ENCODE measurements around the gene PPM1B. TPM values are rescaled to one million over a fixed set of nuclear protein-coding genes. Genes with fewer than 3 reads are reported as not detected.
A peak's percentile ranks its signal among the peaks of the same experiment; 100 is the strongest.

The PPM1B gene
- total and polyA plus RNA-seq, 2 experiments from 2014 or later: 112 to 134 TPM

- ATAC-seq (no peak), DNase-seq (ENCODE audit: low spot score) (no peak)
- no peaks in the 10 kb centered on the region for H3F3A ChIP-seq (replicated peaks; ENCODE audit: low read depth)
- H3K9me2 ChIP-seq (ENCODE audit: insufficient read depth): no peaks in the 10 kb centered on the region
- Mint-ChIP-seq H3K27me3 (ENCODE audit: insufficient read depth, low read depth, poor library complexity) (peaks cover 8% of the 10 kb centered on the region), H3K4me1 (peaks cover 51% of the 10 kb centered on the region), H3K9me3 (peaks cover 3% of the 10 kb centered on the region; the same call in 1 of the 3 replicates), H3K27ac (peak overlapping the region; percentile 28; the same call in 1 of the 2 replicates), H3K36me3 (ENCODE audit: low read depth) (peaks cover 7% of the 10 kb centered on the region), H3K4me3 (no peak overlapping the region)
- no peaks in the 10 kb centered on the region for H3K79me2 ChIP-seq (replicated peaks; ENCODE audit: insufficient read depth)
- no peak overlapping the region for H3K4me3 ChIP-seq
- H2AFZ ChIP-seq: no peak overlapping the region
- TF ChIP-seq CTCF (conservative IDR thresholded peaks at IDR 0.05; ENCODE audit: low read depth in 2 of 2): no peak
- TF ChIP-seq EZH2 (IDR thresholded peaks at IDR 0.05; ENCODE audit: low read depth, unreplicated experiment): no peak
- no peak for TF ChIP-seq ZNF114 (CRISPR knock-in tag; IDR thresholded peaks at IDR 0.05)
- TF ChIP-seq EZH2phosphoT487 (IDR thresholded peaks at IDR 0.05; ENCODE audit: unreplicated experiment): no peak
- H3K4me1 ChIP-seq (ENCODE audit: insufficient read depth): peaks cover 15% of the 10 kb centered on the region
- H4K20me1 ChIP-seq (replicated peaks; ENCODE audit: insufficient read depth): no peaks in the 10 kb centered on the region
- no peaks in the 10 kb centered on the region for H3K36me3 ChIP-seq (ENCODE audit: insufficient read depth)
- no peak overlapping the region for H3K27ac ChIP-seq (ENCODE audit: low read depth)
- H3K27me3 ChIP-seq (ENCODE audit: insufficient read depth): no peaks in the 10 kb centered on the region
- no peak overlapping the region for H3K4me2 ChIP-seq
These were observed 28.9 kb upstream of the PPM1B start for GRCh38 chr2:44139741-44140140.

DNA sequence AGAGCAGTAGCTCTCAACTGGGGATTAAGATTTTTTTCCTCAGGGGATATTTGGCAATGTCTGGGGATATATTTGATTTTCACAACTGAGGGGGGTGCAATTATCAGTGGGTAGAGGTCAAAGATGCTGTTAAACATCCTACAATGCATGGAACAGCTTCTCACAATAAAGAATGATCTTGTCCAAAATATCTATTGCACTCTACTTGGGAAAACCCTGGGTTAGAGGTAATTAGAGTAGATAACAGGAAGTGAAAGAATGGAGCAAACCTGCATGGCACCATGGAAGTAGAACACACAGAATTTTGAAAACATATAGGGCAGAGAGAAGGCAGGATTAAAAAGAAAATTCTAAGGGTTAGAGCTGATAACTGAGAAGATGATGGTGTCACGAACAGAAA is 26.4 kb upstream of the PPM1B start:
- Histone ChIP-seq H3K27ac (ENCODE audit: low read depth) (no peak overlapping the region), H3K4me3 (no peak overlapping the region), H3K36me3 (ENCODE audit: insufficient read depth) (no peaks in the 10 kb centered on the region), H3K9me2 (ENCODE audit: insufficient read depth) (0 out of 2 replicates have a peak, but pooled peaks cover 5% of the 10 kb centered on the region), H3K79me2 (replicated peaks; ENCODE audit: insufficient read depth) (no peaks in the 10 kb centered on the region), H4K20me1 (replicated peaks; ENCODE audit: insufficient read depth) (no peaks in the 10 kb centered on the region), H3K4me2 (no peak overlapping the region), H3K4me1 (ENCODE audit: insufficient read depth) (peaks cover 8% of the 10 kb centered on the region), H3K27me3 (ENCODE audit: insufficient read depth) (no peaks in the 10 kb centered on the region), H2AFZ (no peak overlapping the region), H3F3A (replicated peaks; ENCODE audit: low read depth) (no peaks in the 10 kb centered on the region)
- H3K27me3 Mint-ChIP-seq (ENCODE audit: insufficient read depth, low read depth, poor library complexity): peaks cover 8% of the 10 kb centered on the region
- H3K27ac Mint-ChIP-seq: no peak overlapping the region
- no peaks in the 10 kb centered on the region for H3K9me3 Mint-ChIP-seq
- DNase-seq (ENCODE audit: low spot score): no peak
- H3K4me1 Mint-ChIP-seq: peaks cover 28% of the 10 kb centered on the region
- H3K4me3 Mint-ChIP-seq: no peak overlapping the region
- H3K36me3 Mint-ChIP-seq (ENCODE audit: low read depth): peaks cover 4% of the 10 kb centered on the region; the same call in 1 of the 3 replicates
- ATAC-seq: no peak
- TF ChIP-seq, protein P1, sequence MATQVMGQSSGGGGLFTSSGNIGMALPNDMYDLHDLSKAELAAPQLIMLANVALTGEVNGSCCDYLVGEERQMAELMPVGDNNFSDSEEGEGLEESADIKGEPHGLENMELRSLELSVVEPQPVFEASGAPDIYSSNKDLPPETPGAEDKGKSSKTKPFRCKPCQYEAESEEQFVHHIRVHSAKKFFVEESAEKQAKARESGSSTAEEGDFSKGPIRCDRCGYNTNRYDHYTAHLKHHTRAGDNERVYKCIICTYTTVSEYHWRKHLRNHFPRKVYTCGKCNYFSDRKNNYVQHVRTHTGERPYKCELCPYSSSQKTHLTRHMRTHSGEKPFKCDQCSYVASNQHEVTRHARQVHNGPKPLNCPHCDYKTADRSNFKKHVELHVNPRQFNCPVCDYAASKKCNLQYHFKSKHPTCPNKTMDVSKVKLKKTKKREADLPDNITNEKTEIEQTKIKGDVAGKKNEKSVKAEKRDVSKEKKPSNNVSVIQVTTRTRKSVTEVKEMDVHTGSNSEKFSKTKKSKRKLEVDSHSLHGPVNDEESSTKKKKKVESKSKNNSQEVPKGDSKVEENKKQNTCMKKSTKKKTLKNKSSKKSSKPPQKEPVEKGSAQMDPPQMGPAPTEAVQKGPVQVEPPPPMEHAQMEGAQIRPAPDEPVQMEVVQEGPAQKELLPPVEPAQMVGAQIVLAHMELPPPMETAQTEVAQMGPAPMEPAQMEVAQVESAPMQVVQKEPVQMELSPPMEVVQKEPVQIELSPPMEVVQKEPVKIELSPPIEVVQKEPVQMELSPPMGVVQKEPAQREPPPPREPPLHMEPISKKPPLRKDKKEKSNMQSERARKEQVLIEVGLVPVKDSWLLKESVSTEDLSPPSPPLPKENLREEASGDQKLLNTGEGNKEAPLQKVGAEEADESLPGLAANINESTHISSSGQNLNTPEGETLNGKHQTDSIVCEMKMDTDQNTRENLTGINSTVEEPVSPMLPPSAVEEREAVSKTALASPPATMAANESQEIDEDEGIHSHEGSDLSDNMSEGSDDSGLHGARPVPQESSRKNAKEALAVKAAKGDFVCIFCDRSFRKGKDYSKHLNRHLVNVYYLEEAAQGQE (IDR thresholded peaks at IDR 0.05; ENCODE audit: unreplicated experiment): no peak
- TF ChIP-seq STAT1 (IDR thresholded peaks at IDR 0.05; ENCODE audit: unreplicated experiment) (no peak), CREB1 (CRISPR knock-in tag; IDR thresholded peaks at IDR 0.05; ENCODE audit: low read depth) (no peak), ZNF114 (CRISPR knock-in tag; IDR thresholded peaks at IDR 0.05) (no peak), ZNF331 (CRISPR knock-in tag; IDR thresholded peaks at IDR 0.05; ENCODE audit: low read depth) (no peak)
- TF ChIP-seq, protein P2, sequence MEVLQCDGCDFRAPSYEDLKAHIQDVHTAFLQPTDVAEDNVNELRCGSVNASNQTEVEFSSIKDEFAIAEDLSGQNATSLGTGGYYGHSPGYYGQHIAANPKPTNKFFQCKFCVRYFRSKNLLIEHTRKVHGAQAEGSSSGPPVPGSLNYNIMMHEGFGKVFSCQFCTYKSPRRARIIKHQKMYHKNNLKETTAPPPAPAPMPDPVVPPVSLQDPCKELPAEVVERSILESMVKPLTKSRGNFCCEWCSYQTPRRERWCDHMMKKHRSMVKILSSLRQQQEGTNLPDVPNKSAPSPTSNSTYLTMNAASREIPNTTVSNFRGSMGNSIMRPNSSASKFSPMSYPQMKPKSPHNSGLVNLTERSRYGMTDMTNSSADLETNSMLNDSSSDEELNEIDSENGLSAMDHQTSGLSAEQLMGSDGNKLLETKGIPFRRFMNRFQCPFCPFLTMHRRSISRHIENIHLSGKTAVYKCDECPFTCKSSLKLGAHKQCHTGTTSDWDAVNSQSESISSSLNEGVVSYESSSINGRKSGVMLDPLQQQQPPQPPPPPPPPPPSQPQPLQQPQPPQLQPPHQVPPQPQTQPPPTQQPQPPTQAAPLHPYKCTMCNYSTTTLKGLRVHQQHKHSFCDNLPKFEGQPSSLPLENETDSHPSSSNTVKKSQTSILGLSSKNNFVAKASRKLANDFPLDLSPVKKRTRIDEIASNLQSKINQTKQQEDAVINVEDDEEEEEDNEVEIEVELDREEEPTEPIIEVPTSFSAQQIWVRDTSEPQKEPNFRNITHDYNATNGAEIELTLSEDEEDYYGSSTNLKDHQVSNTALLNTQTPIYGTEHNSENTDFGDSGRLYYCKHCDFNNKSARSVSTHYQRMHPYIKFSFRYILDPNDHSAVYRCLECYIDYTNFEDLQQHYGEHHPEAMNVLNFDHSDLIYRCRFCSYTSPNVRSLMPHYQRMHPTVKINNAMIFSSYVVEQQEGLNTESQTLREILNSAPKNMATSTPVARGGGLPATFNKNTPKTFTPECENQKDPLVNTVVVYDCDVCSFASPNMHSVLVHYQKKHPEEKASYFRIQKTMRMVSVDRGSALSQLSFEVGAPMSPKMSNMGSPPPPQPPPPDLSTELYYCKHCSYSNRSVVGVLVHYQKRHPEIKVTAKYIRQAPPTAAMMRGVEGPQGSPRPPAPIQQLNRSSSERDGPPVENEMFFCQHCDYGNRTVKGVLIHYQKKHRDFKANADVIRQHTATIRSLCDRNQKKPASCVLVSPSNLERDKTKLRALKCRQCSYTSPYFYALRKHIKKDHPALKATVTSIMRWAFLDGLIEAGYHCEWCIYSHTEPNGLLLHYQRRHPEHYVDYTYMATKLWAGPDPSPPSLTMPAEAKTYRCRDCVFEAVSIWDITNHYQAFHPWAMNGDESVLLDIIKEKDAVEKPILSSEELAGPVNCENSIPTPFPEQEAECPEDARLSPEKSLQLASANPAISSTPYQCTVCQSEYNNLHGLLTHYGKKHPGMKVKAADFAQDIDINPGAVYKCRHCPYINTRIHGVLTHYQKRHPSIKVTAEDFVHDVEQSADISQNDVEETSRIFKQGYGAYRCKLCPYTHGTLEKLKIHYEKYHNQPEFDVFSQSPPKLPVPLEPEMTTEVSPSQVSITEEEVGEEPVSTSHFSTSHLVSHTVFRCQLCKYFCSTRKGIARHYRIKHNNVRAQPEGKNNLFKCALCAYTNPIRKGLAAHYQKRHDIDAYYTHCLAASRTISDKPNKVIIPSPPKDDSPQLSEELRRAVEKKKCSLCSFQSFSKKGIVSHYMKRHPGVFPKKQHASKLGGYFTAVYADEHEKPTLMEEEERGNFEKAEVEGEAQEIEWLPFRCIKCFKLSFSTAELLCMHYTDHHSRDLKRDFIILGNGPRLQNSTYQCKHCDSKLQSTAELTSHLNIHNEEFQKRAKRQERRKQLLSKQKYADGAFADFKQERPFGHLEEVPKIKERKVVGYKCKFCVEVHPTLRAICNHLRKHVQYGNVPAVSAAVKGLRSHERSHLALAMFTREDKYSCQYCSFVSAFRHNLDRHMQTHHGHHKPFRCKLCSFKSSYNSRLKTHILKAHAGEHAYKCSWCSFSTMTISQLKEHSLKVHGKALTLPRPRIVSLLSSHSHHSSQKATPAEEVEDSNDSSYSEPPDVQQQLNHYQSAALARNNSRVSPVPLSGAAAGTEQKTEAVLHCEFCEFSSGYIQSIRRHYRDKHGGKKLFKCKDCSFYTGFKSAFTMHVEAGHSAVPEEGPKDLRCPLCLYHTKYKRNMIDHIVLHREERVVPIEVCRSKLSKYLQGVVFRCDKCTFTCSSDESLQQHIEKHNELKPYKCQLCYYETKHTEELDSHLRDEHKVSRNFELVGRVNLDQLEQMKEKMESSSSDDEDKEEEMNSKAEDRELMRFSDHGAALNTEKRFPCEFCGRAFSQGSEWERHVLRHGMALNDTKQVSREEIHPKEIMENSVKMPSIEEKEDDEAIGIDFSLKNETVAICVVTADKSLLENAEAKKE (CRISPR knock-in tag; IDR thresholded peaks at IDR 0.05): no peak

Data from GM23338 (cell line).